HL-60 (cell line): ENCODE results near the gene TOX3.

Experiments
- DNase-seq, 2 experiments: peaks; one replicate each; pipeline ENCODE4 v3.0.0-alpha.2; 2010 to 2020; ENCODE audit warnings: low read depth in 1 of 2, low spot score in 1 of 2
- H3K27ac ChIP-seq: fragments of 250-450 bp; sonication (Bioruptor Pico); replicated peaks from 2 replicates; pipeline ENCODE4 v1.5.1; 2020; ENCODE audit warnings: mild to moderate bottlenecking, moderate library complexity
- H3K27me3 ChIP-seq: fragments of 250-450 bp; sonication (Bioruptor Pico); 2 replicates; pipeline ENCODE4 v1.5.1; 2021; ENCODE audit warnings: mild to moderate bottlenecking, moderate library complexity; ENCODE audit not compliant: insufficient read depth, poor library complexity, severe bottlenecking
- H3K4me3 ChIP-seq: replicated peaks from 2 replicates; pipeline ENCODE4 v1.5.1; 2011; ENCODE audit warnings: mild to moderate bottlenecking, control low read depth, low read length; ENCODE audit not compliant: insufficient read depth
- GABPA ChIP-seq: IDR thresholded peaks from 2 replicates; pipeline ENCODE4 v1.6.1; 2012; ENCODE audit warnings: low read depth
- POLR2AphosphoS5 ChIP-seq: IDR thresholded peaks from 2 replicates; pipeline ENCODE4 v1.6.1; 2012; ENCODE audit warnings: low read depth
- REST ChIP-seq: IDR thresholded peaks from 2 replicates; pipeline ENCODE4 v1.6.1; 2012; ENCODE audit warnings: low read depth; ENCODE audit not compliant: insufficient replicate concordance
- SPI1 ChIP-seq: IDR thresholded peaks from 2 replicates; pipeline ENCODE4 v1.6.1; 2012; ENCODE audit warnings: low read depth, mild to moderate bottlenecking, borderline replicate concordance
- TF ChIP-seq, protein P1 (sequence below): IDR thresholded peaks from one replicate; pipeline ENCODE4 v1.5.1; 2011; ENCODE audit warnings: low read length, control low read depth, inconsistent platforms; ENCODE audit not compliant: insufficient read depth

The TOX3 gene

GRCh38 chr16:52563767-52564611 lies 17.0 kb upstream of the TOX3 start:
- no peak for TF ChIP-seq REST
- no peak for TF ChIP-seq SPI1
- TF ChIP-seq GABPA, result no peak
- TF ChIP-seq, protein P1, sequence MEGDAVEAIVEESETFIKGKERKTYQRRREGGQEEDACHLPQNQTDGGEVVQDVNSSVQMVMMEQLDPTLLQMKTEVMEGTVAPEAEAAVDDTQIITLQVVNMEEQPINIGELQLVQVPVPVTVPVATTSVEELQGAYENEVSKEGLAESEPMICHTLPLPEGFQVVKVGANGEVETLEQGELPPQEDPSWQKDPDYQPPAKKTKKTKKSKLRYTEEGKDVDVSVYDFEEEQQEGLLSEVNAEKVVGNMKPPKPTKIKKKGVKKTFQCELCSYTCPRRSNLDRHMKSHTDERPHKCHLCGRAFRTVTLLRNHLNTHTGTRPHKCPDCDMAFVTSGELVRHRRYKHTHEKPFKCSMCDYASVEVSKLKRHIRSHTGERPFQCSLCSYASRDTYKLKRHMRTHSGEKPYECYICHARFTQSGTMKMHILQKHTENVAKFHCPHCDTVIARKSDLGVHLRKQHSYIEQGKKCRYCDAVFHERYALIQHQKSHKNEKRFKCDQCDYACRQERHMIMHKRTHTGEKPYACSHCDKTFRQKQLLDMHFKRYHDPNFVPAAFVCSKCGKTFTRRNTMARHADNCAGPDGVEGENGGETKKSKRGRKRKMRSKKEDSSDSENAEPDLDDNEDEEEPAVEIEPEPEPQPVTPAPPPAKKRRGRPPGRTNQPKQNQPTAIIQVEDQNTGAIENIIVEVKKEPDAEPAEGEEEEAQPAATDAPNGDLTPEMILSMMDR, result no peak
- TF ChIP-seq POLR2AphosphoS5, result no peak
- no peak for DNase-seq
- no peak overlapping the region for H3K27ac ChIP-seq
- H3K27me3 ChIP-seq, result no peaks in the 10 kb centered on the region
- no peak overlapping the region for H3K4me3 ChIP-seq

DNA sequence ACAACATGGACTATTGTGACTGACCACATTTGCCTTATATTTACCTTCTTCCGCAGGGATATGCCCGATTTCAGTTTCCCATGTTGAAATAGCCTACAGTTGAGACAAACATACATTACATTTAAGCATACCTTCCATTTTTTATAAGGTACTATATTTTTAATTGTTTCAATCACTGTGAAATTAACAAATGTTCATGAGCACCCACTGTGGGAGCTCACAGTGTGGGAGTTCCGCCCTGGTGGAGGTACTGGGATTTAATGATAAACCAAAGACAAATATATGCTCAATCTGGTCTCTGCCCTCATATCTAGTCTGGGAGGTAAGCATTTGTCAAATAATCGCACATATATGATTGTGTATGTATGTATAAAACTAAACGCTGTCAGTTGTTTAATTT lies 15.8 kb upstream of the TOX3 start:
- Histone ChIP-seq H3K4me3 (no peak overlapping the region), H3K27ac (no peak overlapping the region), H3K27me3 (no peaks in the 10 kb centered on the region)
- TF ChIP-seq POLR2AphosphoS5 (no peak), SPI1 (no peak), GABPA (no peak), REST (no peak)
- TF ChIP-seq, protein P1, result no peak
- no peak for DNase-seq

GRCh38 chr16:52561910-52562741 lies 15.2 kb upstream of the TOX3 start:
- no peak overlapping the region for H3K27ac ChIP-seq
- H3K4me3 ChIP-seq, result no peak overlapping the region
- no peak for DNase-seq

More at GRCh38 chr16:52561910-52562741, 15.2 kb upstream of the TOX3 start:
- TF ChIP-seq POLR2AphosphoS5 (no peak), SPI1 (no peak), GABPA (no peak), REST (no peak)
- TF ChIP-seq, protein P1, result no peak
- H3K27me3 ChIP-seq, result no peaks in the 10 kb centered on the region
